HCT116 (cell line): ENCODE measurements around the gene GET3. TPM values are rescaled to one million over a fixed set of nuclear protein-coding genes. Genes with fewer than 3 reads are reported as not detected.

ENCODE experiments used
- ATAC-seq: fragments of 200-7000 bp; cut with Tn5 transposase; 2 replicates; pipeline ENCODE4 v1.9.1; 2020; ENCODE audit warnings: mild to moderate bottlenecking, moderate library complexity
- BruUV-seq: library from RNA; stranded (reverse); fragments of 400-500 nt; replicated peaks from 2 replicates; lab custom pipeline; 2021; lab: Mats Ljungman, UMichigan
- CTCF ChIA-PET: fragments of 300-600 bp; sonication (Branson Sonifier 250); formaldehyde crosslinking; loops from one replicate; lab custom pipeline; 2021; ENCODE audit warnings: antibody characterized with exemption; lab: Charles Lee
- POLR2A ChIA-PET: fragments of 300-600, 350-600 bp; sonication (Branson Sonifier 250); formaldehyde crosslinking; loops from one replicate; lab custom pipeline; 2021; ENCODE audit warnings: antibody characterized with exemption; lab: Charles Lee
- RAD21 ChIA-PET, 2 experiments: fragments of 300-600 bp; sonication (Branson Sonifier 250); formaldehyde crosslinking; loops; one replicate each; lab custom pipeline; 2023; ENCODE audit warnings: low total read pairs in 2 of 2; ENCODE audit not compliant: uncharacterized antibody in 2 of 2, unreplicated experiment in 2 of 2, low non-redundant PET in 1 of 2; lab: Charles Lee
- DNase-seq: peaks from one replicate; pipeline ENCODE4 v3.0.0-alpha.2; 2010; ENCODE audit warnings: low read depth, low spot score
- H2AFZ ChIP-seq: fragments of 200-600 bp; shearing (Covaris generic), sonication (generic); 2 replicates; pipeline ENCODE4 v1.6.1; 2017; ENCODE audit warnings: low read depth, mixed run types, mixed read lengths, antibody characterized with exemption, low read length; ENCODE audit not compliant: poor library complexity, severe bottlenecking
- H3K27ac ChIP-seq: 2 replicates; pipeline ENCODE4 v1.5.1; 2012; ENCODE audit warnings: low read depth, low read length
- H3K27me3 ChIP-seq: fragments of 200-600 bp; sonication (generic); 2 replicates; pipeline ENCODE4 v1.6.1; 2016; ENCODE audit warnings: mixed run types, low read length, mixed read lengths; ENCODE audit not compliant: insufficient read depth
- H3K36me3 ChIP-seq, 2 experiments: fragments of 200-500 bp in 1 of 2; fragments of 200-600 bp in 1 of 2; sonication (Bioruptor generic) in 1 of 2; sonication (generic) in 1 of 2; 2 replicates each; pipeline versions ENCODE4 v1.5.1 to v1.6.1; 2014 to 2016; ENCODE audit warnings: low read length in 2 of 2, inconsistent platforms in 1 of 2, mixed read lengths in 1 of 2, mixed run types in 1 of 2; ENCODE audit not compliant: insufficient read depth in 2 of 2, control insufficient read depth in 1 of 2
- H3K4me1 ChIP-seq, 2 experiments: fragments of 200-600 bp in 1 of 2; sonication (generic) in 1 of 2; 2 replicates each; pipeline versions ENCODE4 v1.5.1 to v1.6.1; 2012 to 2017; ENCODE audit warnings: low read length in 2 of 2, inconsistent platforms in 1 of 2, mild to moderate bottlenecking in 1 of 2, mixed read lengths in 1 of 2, mixed run types in 1 of 2, moderate library complexity in 1 of 2; ENCODE audit not compliant: insufficient read depth in 2 of 2, control insufficient read depth in 1 of 2
- H3K4me2 ChIP-seq: fragments of 200-600 bp; sonication (generic); 2 replicates; pipeline ENCODE4 v1.6.1; 2017; ENCODE audit warnings: mixed run types, low read length, mixed read lengths
- H3K4me3 ChIP-seq, 2 experiments: fragments of 200-600 bp in 1 of 2; sonication (generic) in 1 of 2; replicated peaks in 1 of 2; 2 replicates each; pipeline ENCODE4 v1.5.1; 2011 to 2016; ENCODE audit warnings: low read length in 2 of 2, control low read depth in 1 of 2, low read depth in 1 of 2, mild to moderate bottlenecking in 1 of 2, mixed read lengths in 1 of 2, mixed run types in 1 of 2
- H3K79me2 ChIP-seq: fragments of 200-600 bp; sonication (generic); 2 replicates; pipeline ENCODE4 v1.6.1; 2017; ENCODE audit warnings: mild to moderate bottlenecking, mixed run types, low read length, moderate library complexity, mixed read lengths; ENCODE audit not compliant: insufficient read depth
- H3K9ac ChIP-seq: fragments of 200-600 bp; sonication (generic); 2 replicates; pipeline ENCODE4 v1.6.1; 2016; ENCODE audit warnings: low read length, mixed read lengths
- H3K9me2 ChIP-seq: fragments of 200-600 bp; sonication (generic), shearing (Covaris generic); 2 replicates; pipeline ENCODE4 v1.6.1; 2017; ENCODE audit warnings: mixed run types, mild to moderate bottlenecking, moderate library complexity; ENCODE audit not compliant: insufficient read depth
- H3K9me3 ChIP-seq, 2 experiments: fragments of 200-500 bp in 1 of 2; fragments of 200-600 bp in 1 of 2; sonication (Bioruptor generic) in 1 of 2; sonication (generic) in 1 of 2; 2 replicates each; pipeline ENCODE4 v1.6.1; 2014 to 2017; ENCODE audit warnings: low read length in 2 of 2, mixed read lengths in 2 of 2, inconsistent platforms in 1 of 2, low read depth in 1 of 2, mild to moderate bottlenecking in 1 of 2, mixed run types in 1 of 2, moderate library complexity in 1 of 2; ENCODE audit not compliant: control insufficient read depth in 1 of 2, insufficient read depth in 1 of 2
- H4K20me1 ChIP-seq: fragments of 200-600 bp; sonication (generic), shearing (Covaris generic); 2 replicates; pipeline ENCODE4 v1.6.1; 2017; ENCODE audit warnings: mixed run types, mild to moderate bottlenecking, moderate library complexity; ENCODE audit not compliant: insufficient read depth
- ATF3 ChIP-seq: IDR thresholded peaks from 2 replicates; pipeline ENCODE4 v1.6.1; 2012
- CEBPB ChIP-seq: IDR thresholded peaks from 2 replicates; pipeline ENCODE4 v1.6.1; 2012; ENCODE audit warnings: low read depth
- JUND ChIP-seq: IDR thresholded peaks from 2 replicates; pipeline ENCODE4 v1.6.1; 2012
- MAX ChIP-seq: IDR thresholded peaks from 2 replicates; pipeline ENCODE4 v1.6.1; 2012
- POLR2A ChIP-seq: IDR thresholded peaks from 2 replicates; pipeline ENCODE4 v1.7.0; 2011; ENCODE audit warnings: borderline replicate concordance; ENCODE audit not compliant: insufficient read depth, insufficient read length; ENCODE audit errors: extremely low read depth
- REST ChIP-seq: IDR thresholded peaks from 2 replicates; pipeline ENCODE4 v1.6.1; 2012; ENCODE audit warnings: low read depth
- SIN3A ChIP-seq: IDR thresholded peaks from 2 replicates; pipeline ENCODE4 v1.6.1; 2012; ENCODE audit warnings: low read depth
- SP1 ChIP-seq: IDR thresholded peaks from 2 replicates; pipeline ENCODE4 v1.6.1; 2012; ENCODE audit warnings: low read depth
- intact Hi-C: fragments of 100-400 bp; cut with micrococcal nuclease; formaldehyde crosslinking; loops from 2 replicates; pipeline ENCODE4 v1.10.0; 2022
- total RNA-seq: library from RNA; stranded (reverse); gene quantifications from one replicate; pipeline ENCODE4 v1.2.1, GENCODE V29; 2021; ENCODE audit not compliant: unreplicated experiment

GET3 gene
- total RNA-seq, 1 experiment from 2014 or later: 77.6 TPM

GRCh38 chr19:12787458-12787857 lies 50.2 kb downstream of the GET3 start:
- H3K9me2 ChIP-seq: no peaks in the 10 kb centered on the region
- H3K9ac ChIP-seq: no peak overlapping the region
- no peaks in the 10 kb centered on the region for H4K20me1 ChIP-seq
- intact Hi-C loops: no loop called here
- CTCF ChIA-PET: interaction anchor here (1.4 to 7.4 kb wide), 3 partner anchors 9 to 22 kb away, joined by 3 to 88 read pairs (median 9); partner anchors contain the start of gene HOOK2
- no peaks in the 10 kb centered on the region for H3K27me3 ChIP-seq
- DNase-seq: no peak
- H3K9me3 ChIP-seq: no peaks in the 10 kb centered on the region
- H3K36me3 ChIP-seq: no peaks in the 10 kb centered on the region
- BruUV-seq: no TSS peak
- no peak overlapping the region for H2AFZ ChIP-seq
- TF ChIP-seq MAX: no peak
- TF ChIP-seq, all 23 proteins: peak for 0
- no peak overlapping the region for H3K4me3 ChIP-seq
- ATAC-seq: no peak
- H3K27ac ChIP-seq: peak overlapping the region; percentile 89
- H3K4me1 ChIP-seq: peaks cover 72 to 94% of the 10 kb centered on the region in 2 experiments
- POLR2A ChIA-PET: interaction anchor here (0.6 to 1.2 kb wide), 3 partner anchors 8 to 1543 kb away, joined by 3 read pairs; no protein-coding TSS in a partner anchor
- H3K79me2 ChIP-seq: peaks cover 11% of the 10 kb centered on the region
- RAD21 ChIA-PET: no interaction called here
- no peak overlapping the region for H3K4me2 ChIP-seq

GRCh38 chr19:12788042-12788681 lies 50.9 kb downstream of the GET3 start:
- Histone ChIP-seq H3K9ac (peak overlapping the region; percentile 93), H3K4me2 (peak overlapping the region; percentile 99), H3K27ac (peak overlapping the region; percentile 96), H3K9me2 (no peaks in the 10 kb centered on the region), H3K9me3 (no peaks in the 10 kb centered on the region), H3K79me2 (peaks cover 18% of the 10 kb centered on the region), H3K4me1 (peaks cover 68 to 93% of the 10 kb centered on the region in 2 experiments), H4K20me1 (no peaks in the 10 kb centered on the region), H2AFZ (no peak overlapping the region), H3K36me3 (no peaks in the 10 kb centered on the region), H3K27me3 (no peaks in the 10 kb centered on the region), H3K4me3 (peak overlapping the region in 1 of 2 experiments; percentile 84; a peak in 2 of 4 replicates)
- no TSS peak for BruUV-seq
- POLR2A ChIA-PET: interaction anchor here (1.2 to 1.5 kb wide), 2 partner anchors 13 to 863 kb away, joined by 3 read pairs; partner anchors contain the start of gene ZNF700
- DNase-seq (no peak), ATAC-seq (no peak)
- RAD21 ChIA-PET: interaction anchor here in 1 of 2 experiments (1.2 kb wide), 1 partner anchor 9 kb away, joined by 4 read pairs; no protein-coding TSS in a partner anchor
- intact Hi-C loops: no loop called here
- CTCF ChIA-PET: interaction anchor here (1.8 to 7.4 kb wide), 2 partner anchors 12 to 22 kb away, joined by 9 to 88 read pairs; partner anchors contain the start of gene HOOK2
- no peak for TF ChIP-seq SP1
- no peak for TF ChIP-seq ATF3
- no peak for TF ChIP-seq JUND
- TF ChIP-seq SIN3A: no peak
- TF ChIP-seq POLR2A: no peak
- TF ChIP-seq CEBPB: no peak
- no peak for TF ChIP-seq REST
